ENCODE data around the gene SUSD3. TPM values are rescaled to one million over a fixed set of nuclear protein-coding genes. Genes with fewer than 3 reads are reported as not detected.

The SUSD3 gene
- total RNA-seq, 1 experiment from 2014 or later = 9.0 TPM

DNA sequence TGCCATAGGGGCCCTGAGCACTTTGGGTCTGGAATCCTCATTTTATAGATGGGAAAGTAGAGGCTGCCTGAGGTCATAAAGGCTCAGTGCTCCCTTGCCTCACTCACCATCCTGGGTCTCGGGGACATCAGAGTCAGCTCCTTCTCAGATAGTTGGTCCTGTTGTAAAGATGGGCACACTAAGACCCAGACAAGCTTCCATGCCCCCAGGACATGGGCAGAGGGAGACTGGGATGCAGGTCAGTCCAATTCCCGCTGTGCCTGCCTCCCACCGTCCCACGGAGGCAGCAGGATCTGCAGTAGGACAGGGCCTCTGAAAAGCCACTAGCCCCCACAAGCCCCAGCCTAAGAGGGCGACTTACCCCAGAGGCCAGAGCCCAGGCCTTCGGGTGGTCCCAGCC is 19.0 kb upstream of the SUSD3 start:
- Mint-ChIP-seq H3K36me3 (ENCODE audit: insufficient read depth in 1 of 3, low read depth in 3 of 3) (no peaks in the 10 kb centered on the region), H3K27ac (no peak overlapping the region), H3K4me1 (peaks cover 7 to 24% of the 10 kb centered on the region in 2 experiments), H3K9me3 (peaks cover 0 to 7% of the 10 kb centered on the region in 2 experiments; a peak in 1 of 5 replicates), H3K27me3 (ENCODE audit: low read depth) (peaks cover 2% of the 10 kb centered on the region; the same call in 1 of the 2 replicates), H3K4me3 (no peak overlapping the region)
- Histone ChIP-seq H3K23me2 (ENCODE audit: insufficient read length, low read depth, low read length, poor library complexity, severe bottlenecking) (no peaks in the 10 kb centered on the region), H3K14ac (ENCODE audit: insufficient read depth, low read length) (no peak overlapping the region), H2AK5ac (ENCODE audit: insufficient read length, low read length) (no peak overlapping the region), H2BK15ac (ENCODE audit: low read depth, low read length) (no peak overlapping the region), H3K4ac (ENCODE audit: low read depth, low read length) (no peak overlapping the region), H3K27me3 (ENCODE audit: insufficient read depth, low read length) (no peaks in the 10 kb centered on the region), H4K91ac (ENCODE audit: insufficient read length, low read depth, low read length) (no peak overlapping the region), H4K20me1 (ENCODE audit: control insufficient read depth, insufficient read depth, insufficient read length) (no peaks in the 10 kb centered on the region), H4K8ac (replicated peaks; ENCODE audit: insufficient read length, low read depth, low read length) (no peak overlapping the region), H2BK120ac (ENCODE audit: low read depth, low read length, poor library complexity, severe bottlenecking) (no peak overlapping the region), H3K23ac (ENCODE audit: insufficient read length, low read depth, low read length) (no peak overlapping the region), H3K56ac (ENCODE audit: insufficient read length, low read depth, low read length) (no peak overlapping the region), H3K79me1 (ENCODE audit: insufficient read depth, low read depth, low read length, poor library complexity, severe bottlenecking) (no peaks in the 10 kb centered on the region), H2AFZ (ENCODE audit: low read length) (no peak overlapping the region), H2BK12ac (ENCODE audit: insufficient read length, low read depth, low read length) (no peak overlapping the region), H2BK20ac (ENCODE audit: low read depth, low read length, poor library complexity, severe bottlenecking) (no peak overlapping the region), H3K9me3 (ENCODE audit: control insufficient read depth, low read depth, low read length) (no peaks in the 10 kb centered on the region), H3K4me1 (ENCODE audit: insufficient read depth, low read length) (no peaks in the 10 kb centered on the region), H2BK5ac (ENCODE audit: insufficient read length, low read length) (no peak overlapping the region), H4K5ac (ENCODE audit: insufficient read length, low read depth, low read length) (no peak overlapping the region), H3T11ph (ENCODE audit: low read length) (no peak overlapping the region), H3K18ac (ENCODE audit: insufficient read length, low read depth, low read length) (no peak overlapping the region), H3K27ac (ENCODE audit: insufficient read length, low read depth, low read length) (no peak overlapping the region), H3K79me2 (ENCODE audit: insufficient read depth, low read length) (no peaks in the 10 kb centered on the region), H3K4me2 (ENCODE audit: insufficient read depth, insufficient read length, low read length) (no peak overlapping the region), H3K9ac (ENCODE audit: extremely low read depth, insufficient read length, low read length) (no peak overlapping the region)
- TF ChIP-seq, protein P1, sequence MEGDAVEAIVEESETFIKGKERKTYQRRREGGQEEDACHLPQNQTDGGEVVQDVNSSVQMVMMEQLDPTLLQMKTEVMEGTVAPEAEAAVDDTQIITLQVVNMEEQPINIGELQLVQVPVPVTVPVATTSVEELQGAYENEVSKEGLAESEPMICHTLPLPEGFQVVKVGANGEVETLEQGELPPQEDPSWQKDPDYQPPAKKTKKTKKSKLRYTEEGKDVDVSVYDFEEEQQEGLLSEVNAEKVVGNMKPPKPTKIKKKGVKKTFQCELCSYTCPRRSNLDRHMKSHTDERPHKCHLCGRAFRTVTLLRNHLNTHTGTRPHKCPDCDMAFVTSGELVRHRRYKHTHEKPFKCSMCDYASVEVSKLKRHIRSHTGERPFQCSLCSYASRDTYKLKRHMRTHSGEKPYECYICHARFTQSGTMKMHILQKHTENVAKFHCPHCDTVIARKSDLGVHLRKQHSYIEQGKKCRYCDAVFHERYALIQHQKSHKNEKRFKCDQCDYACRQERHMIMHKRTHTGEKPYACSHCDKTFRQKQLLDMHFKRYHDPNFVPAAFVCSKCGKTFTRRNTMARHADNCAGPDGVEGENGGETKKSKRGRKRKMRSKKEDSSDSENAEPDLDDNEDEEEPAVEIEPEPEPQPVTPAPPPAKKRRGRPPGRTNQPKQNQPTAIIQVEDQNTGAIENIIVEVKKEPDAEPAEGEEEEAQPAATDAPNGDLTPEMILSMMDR (conservative IDR thresholded peaks at IDR 0.05) = no peak
- WGBS (ENCODE audit: extremely low coverage, insufficient read length, low lambda C conversion rate) = no CpG with 5 or more reads among the region's 6 CpGs
- DNase-seq = no peak

Data from H9 (cell line).